GM21528 (cell line): ENCODE data around the gene YIF1A.
A peak's percentile ranks its signal among the peaks of the same experiment; 100 is the strongest.
"Not testable (repeated sequence)": the region's sequence is repeated elsewhere in the genome, so short reads cannot be mapped to it uniquely, and the experiment has no call there.

ENCODE experiments used
- ATAC-seq: cut with Tn5 transposase; IDR thresholded peaks from one replicate; pipeline ENCODE4 v1.9.1; 2021; ENCODE audit warnings: mild to moderate bottlenecking, moderate library complexity; ENCODE audit not compliant: unreplicated experiment, low FRiP score

The YIF1A gene

DNA sequence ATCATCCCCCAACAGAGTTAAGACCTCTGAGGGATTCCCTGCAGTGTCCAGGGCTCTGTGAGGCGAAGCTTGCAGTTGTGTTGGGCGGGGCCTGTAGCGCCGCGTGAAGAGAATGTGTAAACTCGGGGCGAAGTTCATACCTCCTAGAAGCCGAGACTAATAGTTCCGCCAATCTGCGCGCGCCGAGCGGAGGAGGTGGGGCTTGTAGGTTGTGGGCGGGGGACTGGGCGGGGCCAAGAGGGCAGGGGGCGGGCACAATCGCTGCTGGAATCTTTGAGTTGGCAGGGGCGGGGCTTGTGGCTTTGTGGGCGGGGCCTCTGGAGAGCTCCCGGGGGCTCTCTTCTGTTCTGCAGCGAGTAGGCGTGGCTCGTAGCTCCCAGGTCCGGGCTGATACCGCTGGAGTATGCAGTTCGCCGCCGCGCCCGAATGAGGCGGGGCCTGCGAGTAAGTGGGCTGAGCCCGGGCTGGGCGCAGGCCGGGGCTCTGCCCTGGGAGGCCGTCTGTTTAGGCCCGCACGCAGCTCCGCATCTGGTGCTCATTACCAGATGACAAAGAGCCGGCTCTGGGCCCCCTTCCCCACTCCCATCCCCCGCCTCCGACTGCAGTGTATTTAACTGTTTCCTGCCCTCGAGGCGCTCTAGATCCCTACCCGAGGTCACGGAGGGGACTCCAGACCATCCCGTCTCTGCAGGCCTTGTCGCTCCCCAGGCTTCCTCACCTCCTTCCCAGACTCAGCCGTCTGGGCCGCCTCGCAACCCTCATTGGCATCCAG, 23.8 kb upstream of the YIF1A start:
- ATAC-seq, result peak; percentile 59

DNA sequence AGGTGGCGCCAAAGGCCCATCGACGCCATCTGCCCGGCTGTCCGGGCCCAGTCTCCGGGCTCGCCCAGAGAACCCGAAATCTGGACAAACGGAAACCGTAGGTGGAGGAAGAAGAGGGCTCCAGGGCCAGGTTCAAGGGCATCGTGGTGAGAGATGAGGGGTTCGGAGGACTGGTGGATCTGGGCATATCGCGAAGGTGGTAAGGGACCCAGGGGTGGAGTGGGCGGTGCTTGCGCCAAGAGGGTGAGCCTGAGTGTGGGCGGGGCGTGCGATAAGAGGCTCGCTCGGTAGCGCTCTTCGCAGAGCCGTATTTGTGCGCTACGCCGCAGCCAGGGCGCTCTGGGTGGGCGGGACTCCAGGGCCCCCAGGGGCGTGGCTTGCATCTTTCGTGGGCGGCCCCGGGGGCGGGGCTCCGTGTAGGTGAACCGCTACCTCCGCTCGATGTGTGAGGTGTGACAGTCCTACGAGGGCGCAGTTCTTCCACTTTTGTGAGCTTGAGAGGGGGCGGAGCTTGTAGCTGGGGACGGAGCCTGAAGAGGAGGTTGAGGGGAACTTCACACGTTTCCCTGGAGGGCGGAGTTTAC, 23.1 kb upstream of the YIF1A start:
- peak; percentile 55 for ATAC-seq

DNA sequence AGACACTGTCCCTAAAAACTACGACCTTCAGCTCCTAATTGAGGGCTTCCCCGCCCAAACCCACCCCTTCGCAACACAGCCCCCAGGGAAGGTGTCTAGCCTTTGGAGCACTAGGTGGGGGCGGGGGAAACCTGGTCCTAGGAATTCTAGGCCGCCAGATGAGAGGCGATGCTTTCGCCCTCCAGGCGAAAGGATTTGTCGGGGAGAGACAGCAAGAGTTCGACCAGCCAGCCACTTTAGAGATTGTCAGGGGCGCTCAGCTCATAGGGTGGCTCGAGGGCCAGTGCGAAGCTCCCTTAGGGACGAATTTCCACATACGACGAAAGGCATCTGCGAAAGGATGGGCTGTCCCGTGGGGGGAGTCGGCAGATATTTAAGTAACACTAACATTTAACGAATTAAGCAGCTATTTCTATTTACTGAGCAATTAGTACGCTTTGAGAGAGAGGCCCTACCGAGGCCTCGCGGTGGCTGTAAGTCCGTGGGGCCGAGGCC, 22.6 kb upstream of the YIF1A start:
- peak; percentile 3 for ATAC-seq

DNA sequence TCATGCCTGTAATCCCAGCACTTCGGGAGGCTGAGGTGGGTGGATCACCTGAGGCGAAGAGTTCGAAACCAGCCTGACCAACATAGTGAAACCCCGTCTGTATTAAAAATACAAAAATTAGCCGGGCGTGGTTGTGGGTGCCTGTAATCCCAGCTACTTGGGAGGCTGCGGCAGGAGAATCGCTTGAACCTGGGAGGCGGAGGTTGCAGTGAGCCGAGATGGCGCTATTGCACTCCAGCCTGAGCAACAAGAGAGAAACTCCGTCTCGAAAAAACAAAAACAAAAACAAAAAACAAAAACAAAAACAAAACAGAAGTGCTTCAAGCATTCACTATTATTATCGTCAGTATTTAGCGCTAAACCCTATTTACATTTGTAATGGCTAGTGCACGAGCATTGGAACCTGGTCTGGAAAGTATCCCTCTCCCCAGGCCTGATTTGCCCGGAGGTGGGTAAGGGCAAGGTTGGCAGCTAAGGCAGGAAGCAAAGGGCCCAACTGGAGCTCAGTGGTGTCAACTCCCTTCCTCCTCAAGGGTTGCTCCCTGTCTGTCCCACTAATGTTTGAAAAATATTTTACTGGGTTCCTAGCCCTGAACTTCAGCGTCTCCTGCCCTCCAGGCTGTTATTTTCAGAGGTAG, 22.0 kb upstream of the YIF1A start:
- ATAC-seq, result not testable (repeated sequence)

DNA sequence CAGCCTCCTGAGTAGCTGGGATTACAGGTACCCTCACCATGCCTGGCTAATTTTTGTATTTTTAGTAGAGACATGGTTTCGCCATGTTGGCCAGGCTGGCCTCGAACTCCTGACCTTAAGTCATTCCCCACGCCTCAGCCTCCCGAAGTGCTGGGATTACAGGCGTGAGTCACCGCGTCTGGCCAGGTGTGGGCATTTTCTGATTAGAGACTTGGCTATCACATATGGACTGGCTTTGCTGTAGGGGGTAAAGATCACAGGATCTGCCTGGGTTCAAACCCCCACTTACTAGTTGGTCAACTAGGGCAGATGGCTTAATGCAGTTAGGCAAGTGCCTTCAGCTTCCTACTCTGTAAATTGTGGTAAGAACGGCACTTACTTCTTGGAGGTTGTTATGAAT, 21.4 kb upstream of the YIF1A start:
- ATAC-seq, result no peak

DNA sequence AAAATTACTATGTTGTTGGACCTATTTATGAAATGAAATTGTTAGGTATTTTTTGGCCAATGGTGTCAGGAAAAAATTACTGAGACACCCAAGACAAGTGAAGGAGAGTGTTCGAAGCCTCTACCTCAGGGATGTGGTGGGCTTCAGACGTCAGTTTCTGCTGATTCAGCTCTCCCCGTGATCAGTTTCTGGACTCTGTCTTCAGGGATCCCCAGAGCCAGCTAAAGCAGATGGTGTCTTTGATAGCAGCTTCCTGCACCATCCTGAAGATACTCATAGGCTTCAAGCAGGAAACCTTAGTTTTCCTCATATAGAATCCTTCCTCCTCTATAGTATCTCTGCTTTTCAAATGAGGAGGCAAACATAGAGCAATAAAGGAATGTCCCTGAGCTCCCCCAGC, 20.5 kb upstream of the YIF1A start:
- no peak for ATAC-seq

DNA sequence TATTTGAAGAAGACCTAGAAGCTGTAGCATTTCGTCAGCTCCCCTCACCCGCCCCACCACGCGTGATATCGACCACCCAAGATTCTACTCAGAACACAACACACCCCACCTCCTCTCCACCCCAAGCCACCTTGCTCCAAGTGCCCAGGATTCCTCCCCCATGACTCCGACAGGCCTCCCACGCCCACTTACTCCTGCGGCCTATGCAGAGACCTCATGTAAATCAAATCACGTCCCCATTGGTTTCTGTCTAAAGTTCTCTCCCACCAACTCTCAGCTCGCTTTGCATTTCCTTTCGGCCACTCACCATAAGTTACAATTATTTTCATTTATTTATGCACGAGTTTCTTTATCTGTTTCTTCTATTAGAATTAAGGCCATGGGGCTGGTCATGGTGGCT, 13.7 kb upstream of the YIF1A start:
- ATAC-seq, result no peak

DNA sequence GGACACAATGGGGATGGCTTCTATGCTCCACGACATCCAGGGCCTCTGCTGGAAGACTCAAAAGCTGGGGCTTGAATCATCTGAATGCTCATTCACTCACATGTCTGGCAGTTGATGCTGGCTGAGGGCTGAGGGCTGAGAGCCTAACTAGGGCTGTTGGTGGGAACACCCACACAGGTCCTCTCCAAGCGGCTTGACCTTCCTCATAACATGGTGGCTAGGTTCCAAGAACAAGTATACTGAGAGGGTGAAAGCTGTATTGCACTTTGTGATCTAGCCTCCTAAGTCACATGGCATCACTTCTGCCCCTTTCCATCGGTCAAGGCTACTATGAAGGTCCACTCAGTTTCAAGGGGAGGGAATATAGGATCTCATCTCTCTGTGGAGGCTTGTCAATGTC, 10.2 kb upstream of the YIF1A start:
- ATAC-seq, result no peak

DNA sequence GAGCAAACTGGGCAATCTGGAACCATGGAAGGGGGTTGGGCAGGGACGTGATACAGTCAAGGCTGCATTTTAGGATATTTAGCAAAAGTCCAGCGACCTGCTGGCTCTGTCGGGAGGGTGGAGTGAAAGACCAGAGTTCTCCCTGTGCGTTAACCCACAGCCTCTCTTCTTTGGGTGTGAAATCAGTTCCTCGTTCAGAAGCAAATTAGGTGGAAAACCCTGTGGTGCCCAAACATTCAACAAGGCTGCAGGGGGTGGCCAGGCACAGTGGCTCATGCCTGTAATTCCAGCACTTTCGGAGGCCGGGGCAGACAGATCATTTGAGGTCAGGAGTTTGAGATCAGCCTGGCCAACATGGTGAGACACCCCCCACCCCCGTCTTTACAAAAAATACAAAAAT, 8.7 kb upstream of the YIF1A start:
- ATAC-seq, result no peak

DNA sequence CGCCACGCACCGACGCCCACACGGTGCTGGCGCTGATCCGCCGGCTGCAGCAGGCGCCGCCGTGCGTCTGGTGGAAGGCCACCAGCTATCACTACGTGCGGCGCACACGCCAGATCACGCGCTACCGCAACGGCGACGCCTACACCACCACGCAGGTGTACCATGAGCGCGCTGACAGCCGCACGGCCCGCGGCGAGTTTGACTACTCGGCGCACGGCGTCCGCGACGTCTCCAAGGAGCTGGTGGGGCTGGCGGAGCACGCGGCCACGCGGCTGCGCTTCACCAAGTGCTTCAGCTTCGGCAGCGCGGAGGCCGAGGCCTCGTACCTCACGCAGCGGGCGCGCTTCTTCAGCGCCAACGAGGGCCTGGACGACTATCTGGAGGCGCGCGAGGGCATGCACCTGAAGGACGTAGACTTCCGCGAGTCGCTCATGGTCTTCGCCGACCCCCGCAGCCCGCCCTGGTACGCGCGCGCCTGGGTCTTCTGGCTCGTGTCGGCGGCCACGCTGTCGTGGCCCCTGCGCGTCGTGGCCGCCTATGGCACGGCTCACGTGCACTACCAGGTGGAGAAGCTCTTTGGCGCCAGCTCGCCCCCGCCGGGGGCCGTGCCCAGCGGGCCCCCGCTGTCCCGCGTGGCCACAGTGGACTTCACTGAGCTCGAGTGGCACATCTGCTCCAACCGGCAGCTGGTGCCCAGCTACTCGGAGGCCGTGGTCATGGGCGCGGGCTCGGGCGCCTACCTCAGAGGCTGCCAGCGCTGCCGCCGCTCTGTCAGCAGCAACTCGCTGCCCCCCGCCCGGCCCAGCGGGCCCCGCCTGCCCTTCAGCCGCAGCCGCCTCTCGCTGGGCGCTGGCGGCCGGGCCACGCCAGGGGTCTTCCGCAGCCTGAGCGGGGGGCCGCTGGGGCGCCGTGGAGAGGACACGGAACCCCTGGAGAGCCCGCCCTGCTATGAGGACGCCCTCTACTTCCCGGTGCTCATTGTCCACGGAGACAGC, 6.0 kb upstream of the YIF1A start:
- ATAC-seq, result no peak

DNA sequence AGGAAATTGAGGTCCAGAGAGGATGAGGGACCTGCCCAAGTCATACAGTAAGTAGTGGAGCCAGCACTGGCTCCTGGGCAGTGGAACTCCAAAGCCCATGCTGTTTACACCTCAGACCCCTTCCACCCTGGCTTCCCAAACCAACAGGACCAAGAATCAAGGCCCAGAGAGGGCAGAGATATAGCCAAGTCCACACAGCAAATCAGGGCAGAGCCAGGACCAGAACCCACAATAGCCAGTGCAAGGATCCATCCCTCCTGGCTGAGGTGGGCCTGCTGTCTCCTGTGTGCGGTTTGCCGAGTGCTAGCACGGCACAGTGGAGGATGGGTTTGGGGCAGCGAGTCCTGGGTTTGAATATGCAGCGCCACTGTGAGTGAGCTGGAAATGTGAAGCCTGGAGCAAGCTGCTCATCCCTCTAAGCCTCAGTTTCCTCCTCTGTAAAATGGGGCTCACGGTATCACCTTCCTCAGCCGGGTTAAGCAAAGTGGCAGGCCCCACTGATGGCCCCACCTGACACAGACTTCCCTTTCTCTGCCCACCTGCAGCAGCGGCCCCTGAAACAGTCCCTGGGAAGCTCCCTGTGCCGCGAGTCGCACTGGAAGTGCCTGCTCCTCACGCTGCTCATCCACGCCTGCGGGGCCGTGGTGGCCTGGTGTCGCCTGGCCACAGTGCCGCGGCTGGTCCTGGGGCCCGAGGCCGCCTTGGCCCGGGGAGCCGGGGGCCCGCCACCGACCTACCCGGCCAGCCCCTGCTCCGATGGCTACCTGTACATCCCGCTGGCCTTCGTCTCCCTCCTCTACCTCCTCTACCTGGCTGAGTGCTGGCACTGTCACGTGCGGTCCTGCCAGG, 5.1 kb upstream of the YIF1A start:
- ATAC-seq, result no peak

DNA sequence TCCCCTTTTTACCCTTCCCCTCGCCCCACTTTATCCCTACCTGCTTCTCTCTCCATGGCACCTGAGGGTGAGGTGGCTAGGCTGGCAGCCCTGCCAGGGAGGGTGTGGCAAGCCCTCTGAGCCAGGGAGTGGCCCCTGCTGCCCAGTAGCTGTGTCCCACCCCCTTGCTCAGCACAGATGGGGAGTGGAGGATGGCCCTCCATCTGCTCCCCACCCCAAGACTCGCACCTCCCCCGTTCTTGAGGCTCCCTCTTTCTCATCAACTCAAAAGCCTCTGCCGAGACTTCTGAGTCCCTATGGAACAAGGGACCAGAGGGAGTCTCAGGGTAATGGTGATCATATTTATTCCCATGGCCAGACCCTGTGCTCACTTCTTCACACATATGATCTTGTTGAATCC, 4.4 kb upstream of the YIF1A start:
- no peak for ATAC-seq

DNA sequence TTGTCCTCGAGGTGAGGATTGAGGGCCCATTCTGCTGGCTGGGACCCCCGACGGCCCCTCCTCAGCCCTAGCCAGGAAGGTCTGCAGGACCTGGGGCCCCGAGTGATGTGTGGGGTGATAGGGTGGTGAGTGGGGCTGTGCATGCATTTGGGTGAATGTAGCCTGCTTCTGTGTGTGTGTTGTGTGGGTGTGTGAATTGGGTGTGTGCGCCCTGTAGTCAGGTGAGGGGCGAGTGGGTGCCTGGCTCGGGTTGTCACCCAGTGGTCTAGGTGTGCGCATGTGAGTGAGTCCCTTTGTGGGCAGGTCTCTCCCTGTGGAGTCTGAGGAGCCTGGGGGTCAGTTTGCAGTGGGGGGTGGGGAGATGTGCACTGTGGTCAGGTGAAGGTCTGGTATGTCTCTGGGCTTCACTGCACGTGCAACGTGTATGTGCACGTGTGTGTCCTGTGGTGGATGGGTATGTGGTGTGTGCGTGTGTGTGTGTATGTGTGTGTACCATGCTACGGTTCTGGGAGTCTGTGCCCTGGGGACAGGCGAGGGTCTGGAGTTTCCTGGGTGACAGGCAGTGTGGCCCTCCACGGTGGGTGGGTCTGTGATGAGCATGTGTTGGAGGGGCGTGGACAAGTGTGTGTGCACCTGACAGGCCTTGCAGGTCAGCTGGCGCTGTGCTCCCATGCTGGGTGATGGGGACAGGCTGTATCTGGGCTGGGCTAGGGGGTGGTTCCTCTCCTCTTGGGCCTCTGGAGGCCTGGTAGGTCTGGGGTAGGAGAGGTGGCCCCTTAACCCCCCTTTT, 3.8 kb upstream of the YIF1A start:
- ATAC-seq, result no peak

DNA sequence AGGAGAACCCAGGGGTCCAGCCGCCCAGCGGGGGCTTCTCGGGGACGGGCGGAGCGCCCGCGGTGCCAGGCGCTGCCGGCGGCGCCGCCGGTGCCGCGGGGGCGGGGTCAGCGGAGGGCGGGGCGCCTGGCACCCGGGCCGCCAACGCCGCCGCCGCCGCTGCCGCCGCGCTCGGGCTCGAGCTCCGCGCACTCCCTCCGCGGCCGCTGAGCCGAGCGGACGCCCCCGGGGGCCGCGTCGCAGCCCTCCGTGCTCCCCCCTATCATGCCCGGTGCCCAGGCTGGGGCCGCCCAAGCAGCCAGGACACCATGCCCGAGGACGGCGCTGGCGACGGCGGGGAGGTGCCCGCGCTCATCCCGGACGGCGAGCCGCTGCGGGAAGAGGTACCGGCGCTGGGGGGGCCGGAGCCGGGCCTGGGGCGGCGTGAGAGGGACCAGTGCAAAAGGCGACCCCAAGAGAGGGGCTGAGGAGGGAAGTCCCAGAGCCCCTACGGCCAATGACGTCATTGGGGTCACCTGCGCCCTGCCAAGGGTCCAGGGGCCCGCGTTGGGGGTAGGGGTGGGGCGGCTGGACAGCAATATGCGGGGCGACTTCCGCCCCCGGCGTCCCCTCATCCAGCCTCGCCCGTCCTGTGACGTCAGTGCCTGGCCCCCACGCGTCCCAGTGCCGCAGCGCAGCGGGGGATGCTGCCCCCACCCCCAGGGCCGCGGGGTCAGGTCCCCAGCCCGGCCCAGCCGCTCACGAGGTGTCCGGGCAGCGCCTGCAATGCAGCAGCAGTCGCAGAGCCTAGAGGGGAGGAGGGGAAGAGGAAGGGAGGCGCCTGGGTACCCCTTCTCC, 3.0 kb upstream of the YIF1A start, which contains the start of gene TMEM151A:
Gene TMEM151A (plus strand): TSS at position 189 of the 837 bp plus-strand sequence. CDS start 120 bp downstream, at position 309.
- no peak for ATAC-seq

DNA sequence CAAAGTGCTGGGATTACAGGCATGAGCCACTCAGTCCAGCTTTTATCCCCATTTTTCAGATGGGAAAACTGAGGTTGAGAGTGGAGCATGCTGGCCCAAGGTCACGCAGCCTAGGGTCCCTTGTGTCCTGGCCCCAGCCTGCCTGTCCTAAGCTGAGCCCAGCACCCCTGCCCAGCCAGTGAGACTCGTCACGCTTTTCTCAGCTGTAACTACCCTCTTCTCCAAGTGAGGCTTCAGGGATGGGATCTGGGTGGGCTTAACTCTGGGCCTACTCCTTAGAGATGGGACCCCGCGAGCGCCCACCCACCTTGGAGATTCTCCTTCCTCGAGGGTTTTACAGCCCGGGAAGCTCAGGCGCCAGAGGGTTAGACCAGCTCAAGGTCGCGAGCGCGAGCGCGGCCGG, 2.4 kb upstream of the YIF1A start:
- ATAC-seq, result no peak

DNA sequence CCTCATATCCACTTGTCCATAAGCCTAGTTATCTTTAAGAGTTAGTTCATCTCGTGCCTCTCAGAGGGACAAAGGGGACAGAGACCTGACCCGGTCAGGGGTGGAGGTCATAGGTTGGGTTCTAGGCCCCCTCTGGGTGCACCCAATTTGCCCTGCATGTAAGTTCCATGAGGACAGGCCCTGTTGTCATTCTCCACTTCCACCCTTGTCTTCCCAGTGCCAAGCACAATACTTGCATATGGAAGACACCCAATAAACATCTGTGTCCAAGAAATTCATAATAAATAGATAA, 1.3 kb upstream of the YIF1A start:
- ATAC-seq, result no peak

DNA sequence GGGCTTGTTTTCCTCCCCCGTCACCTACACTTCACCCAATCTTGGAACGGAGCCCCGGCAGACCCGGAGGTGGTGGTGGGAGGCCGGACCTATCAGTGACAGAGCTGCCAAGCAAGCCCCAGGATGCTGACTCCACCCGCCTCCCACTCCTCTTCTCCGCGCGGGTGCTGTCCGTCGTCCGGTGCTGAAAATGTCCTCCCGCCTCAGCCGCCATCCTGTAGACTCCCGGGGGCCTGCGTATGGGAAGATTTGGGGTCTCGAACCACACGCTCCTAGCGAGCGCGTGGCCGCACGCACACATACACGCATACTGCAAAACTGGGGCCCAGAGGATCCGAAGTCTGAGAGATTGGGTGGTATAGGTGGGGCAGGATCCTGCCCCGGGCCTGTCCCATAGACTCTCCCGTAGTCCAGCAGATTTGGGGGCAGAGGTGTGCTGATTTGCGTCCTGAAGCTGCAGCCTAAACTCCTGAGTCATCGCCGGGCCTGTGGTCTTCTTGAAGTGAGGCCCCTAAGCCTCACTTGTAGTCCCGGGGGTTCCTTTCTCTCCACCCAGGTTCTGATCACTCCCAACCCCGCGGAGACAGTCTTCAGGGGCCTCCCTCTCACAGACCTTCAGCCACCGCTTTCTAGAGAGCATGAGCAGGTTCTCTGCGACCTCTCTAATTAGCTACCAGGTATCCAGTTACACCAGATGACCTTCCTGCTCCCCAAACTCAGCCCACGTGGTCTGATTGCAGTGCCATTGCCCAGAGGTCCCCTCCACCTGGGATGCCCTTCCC, 796 bp upstream of the YIF1A start:
- peak; percentile 39 for ATAC-seq
